H1 (cell line): ENCODE measurements around the gene ANKS1B.

Experiments used
- CTCF ChIP-seq, 3 experiments: IDR thresholded peaks; 1 replicate in 2 of 3; 2 replicates in 1 of 3; pipeline versions ENCODE4 v1.5.1 to v1.6.1; 2011; ENCODE audit warnings: low read length in 3 of 3, mild to moderate bottlenecking in 3 of 3, inconsistent platforms in 2 of 3, low read depth in 1 of 3, moderate library complexity in 1 of 3; ENCODE audit not compliant: insufficient read depth in 1 of 3; ENCODE audit errors: control extremely low read depth in 1 of 3
- EP300 ChIP-seq, 2 experiments: IDR thresholded peaks; 1 replicate in 1 of 2; 2 replicates in 1 of 2; pipeline ENCODE4 v1.6.1; 2011 to 2012; ENCODE audit warnings: low read depth in 2 of 2, low read length in 2 of 2, mild to moderate bottlenecking in 2 of 2, borderline replicate concordance in 1 of 2, inconsistent platforms in 1 of 2, moderate library complexity in 1 of 2
- GABPA ChIP-seq: IDR thresholded peaks from 2 replicates; pipeline ENCODE4 v1.6.1; 2011; ENCODE audit warnings: mild to moderate bottlenecking, low read length, moderate library complexity, borderline replicate concordance; ENCODE audit not compliant: insufficient read depth
- JUND ChIP-seq: IDR thresholded peaks from 2 replicates; pipeline ENCODE4 v1.6.1; 2011; ENCODE audit warnings: mild to moderate bottlenecking, improper control_type of control experiment, low read length
- MAX ChIP-seq: IDR thresholded peaks from 2 replicates; pipeline ENCODE4 v1.6.1; 2012; ENCODE audit warnings: inconsistent platforms
- NANOG ChIP-seq: IDR thresholded peaks from 2 replicates; pipeline ENCODE4 v1.6.1; 2011; ENCODE audit warnings: low read length, low read depth, mild to moderate bottlenecking, inconsistent platforms; ENCODE audit not compliant: insufficient read depth, poor library complexity, severe bottlenecking
- NRF1 ChIP-seq: IDR thresholded peaks from 2 replicates; pipeline ENCODE4 v1.6.1; 2011; ENCODE audit warnings: mild to moderate bottlenecking, low read depth, low read length, improper control_type of control experiment
- POLR2A ChIP-seq, 2 experiments: IDR thresholded peaks; 1 replicate in 1 of 2; 2 replicates in 1 of 2; pipeline ENCODE4 v1.6.1; 2011; ENCODE audit warnings: low read depth in 2 of 2, low read length in 2 of 2, mild to moderate bottlenecking in 2 of 2; ENCODE audit errors: control extremely low read depth in 1 of 2
- RAD21 ChIP-seq, 2 experiments: IDR thresholded peaks in 1 of 2; conservative IDR thresholded peaks in 1 of 2; 2 replicates each; pipeline ENCODE4 v1.6.1; 2011; ENCODE audit warnings: low read depth in 2 of 2, low read length in 2 of 2, improper control_type of control experiment in 1 of 2, inconsistent platforms in 1 of 2, mild to moderate bottlenecking in 1 of 2, moderate library complexity in 1 of 2
- RXRA ChIP-seq: IDR thresholded peaks from 2 replicates; pipeline ENCODE4 v1.6.1; 2011; ENCODE audit warnings: low read depth, mild to moderate bottlenecking, low read length, moderate library complexity; ENCODE audit not compliant: insufficient read depth
- SP1 ChIP-seq: IDR thresholded peaks from 2 replicates; pipeline ENCODE4 v1.6.1; 2011; ENCODE audit warnings: low read depth, low read length
- ZNF274 ChIP-seq: IDR thresholded peaks from 2 replicates; pipeline ENCODE4 v1.7.0; 2012; ENCODE audit warnings: low read length, borderline replicate concordance; ENCODE audit errors: extremely low read depth

DNA sequence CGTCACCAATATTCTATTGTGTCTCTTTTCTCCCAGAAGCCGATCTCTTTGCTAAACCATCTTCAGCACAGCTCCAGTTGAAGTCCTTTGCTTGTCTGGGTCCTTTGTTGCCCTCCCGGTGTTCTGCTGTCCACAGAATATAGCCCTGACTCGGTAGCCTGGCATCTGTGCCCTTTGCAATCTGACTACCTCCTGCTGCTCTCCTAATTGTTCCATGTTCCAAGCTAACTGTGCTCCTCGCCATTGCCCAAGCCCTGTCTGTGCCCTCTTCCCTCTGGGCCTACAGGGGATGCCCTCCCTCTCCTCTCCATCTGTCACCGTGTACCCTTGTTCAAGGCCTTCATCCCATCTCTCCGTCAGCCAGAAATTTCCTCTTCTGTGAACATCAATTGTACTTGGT is 1033.3 kb downstream of the ANKS1B start:
- TF ChIP-seq RAD21 (IDR thresholded peaks at IDR 0.05 in 1 of 2, conservative IDR thresholded peaks at IDR 0.05 in 1 of 2; ENCODE audit: low read depth in 2 of 2, low read length in 2 of 2) (no peak), POLR2A (IDR thresholded peaks at IDR 0.05; ENCODE audit: control extremely low read depth in 1 of 2, low read depth in 2 of 2, low read length in 2 of 2) (no peak), NANOG (no peak), CTCF (IDR thresholded peaks at IDR 0.05; ENCODE audit: control extremely low read depth in 1 of 3, insufficient read depth in 1 of 3, low read depth in 1 of 3, low read length in 3 of 3) (no peak), MAX (no peak), EP300 (IDR thresholded peaks at IDR 0.05; ENCODE audit: borderline replicate concordance in 1 of 2, low read depth in 2 of 2, low read length in 2 of 2) (no peak), ZNF274 (no peak), NRF1 (no peak), GABPA (no peak), SP1 (no peak), JUND (no peak), RXRA (no peak)
